ENCODE measurements around the gene LCNL1.

DNA sequence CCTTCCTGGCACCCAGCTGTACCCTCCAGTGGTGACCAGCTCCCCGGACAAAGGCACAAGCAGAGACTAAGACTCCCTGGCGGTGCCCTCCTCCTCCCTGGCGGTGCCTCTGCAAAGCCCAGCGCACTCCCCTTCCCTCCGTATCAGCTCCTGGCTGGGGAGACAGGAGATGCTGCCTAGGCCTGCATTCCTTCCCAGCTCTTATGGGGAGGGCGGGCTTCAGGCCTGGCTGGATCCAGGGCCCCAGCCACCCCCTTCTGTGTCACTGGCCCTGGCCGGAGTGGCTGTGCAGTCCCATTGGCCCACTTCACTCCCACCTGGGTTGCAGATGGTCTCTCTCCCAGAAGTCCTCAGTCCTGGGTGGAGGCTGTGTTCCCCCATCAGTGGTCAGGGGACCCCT lies 24.3 kb upstream of the LCNL1 start:
- no peak for TF ChIP-seq POLR2A (IDR thresholded peaks at IDR 0.05)
- TF ChIP-seq, protein P1, sequence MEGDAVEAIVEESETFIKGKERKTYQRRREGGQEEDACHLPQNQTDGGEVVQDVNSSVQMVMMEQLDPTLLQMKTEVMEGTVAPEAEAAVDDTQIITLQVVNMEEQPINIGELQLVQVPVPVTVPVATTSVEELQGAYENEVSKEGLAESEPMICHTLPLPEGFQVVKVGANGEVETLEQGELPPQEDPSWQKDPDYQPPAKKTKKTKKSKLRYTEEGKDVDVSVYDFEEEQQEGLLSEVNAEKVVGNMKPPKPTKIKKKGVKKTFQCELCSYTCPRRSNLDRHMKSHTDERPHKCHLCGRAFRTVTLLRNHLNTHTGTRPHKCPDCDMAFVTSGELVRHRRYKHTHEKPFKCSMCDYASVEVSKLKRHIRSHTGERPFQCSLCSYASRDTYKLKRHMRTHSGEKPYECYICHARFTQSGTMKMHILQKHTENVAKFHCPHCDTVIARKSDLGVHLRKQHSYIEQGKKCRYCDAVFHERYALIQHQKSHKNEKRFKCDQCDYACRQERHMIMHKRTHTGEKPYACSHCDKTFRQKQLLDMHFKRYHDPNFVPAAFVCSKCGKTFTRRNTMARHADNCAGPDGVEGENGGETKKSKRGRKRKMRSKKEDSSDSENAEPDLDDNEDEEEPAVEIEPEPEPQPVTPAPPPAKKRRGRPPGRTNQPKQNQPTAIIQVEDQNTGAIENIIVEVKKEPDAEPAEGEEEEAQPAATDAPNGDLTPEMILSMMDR (IDR thresholded peaks at IDR 0.05): no peak
